ENCODE data around the gene ASCC1.
"Not testable (repeated sequence)": the region's sequence is repeated elsewhere in the genome, so short reads cannot be mapped to it uniquely, and the experiment has no call there.

The ASCC1 gene

GRCh38 chr10:72248468-72249151 is 32.5 kb upstream of the ASCC1 start:
- no peak for DNase-seq

GRCh38 chr10:72245949-72246525 is 30.0 kb upstream of the ASCC1 start:
- no peak for DNase-seq

- no peak for DNase-seq
Measured at GRCh38 chr10:72244573-72245038, 28.5 kb upstream of the ASCC1 start.

- peak; percentile 24 for DNase-seq
Measured at GRCh38 chr10:72243822-72244437, 27.9 kb upstream of the ASCC1 start.

- no peak for DNase-seq
Measured at GRCh38 chr10:72242675-72243074, 26.6 kb upstream of the ASCC1 start.

- DNase-seq = no peak
Measured at GRCh38 chr10:72241691-72242252, 25.7 kb upstream of the ASCC1 start.

- DNase-seq = no peak
Measured at GRCh38 chr10:72240371-72240770, 24.3 kb upstream of the ASCC1 start.

GRCh38 chr10:72239409-72239808 is 23.3 kb upstream of the ASCC1 start:
- DNase-seq = no peak

- no peak for DNase-seq
Measured at GRCh38 chr10:72238392-72239175, 22.5 kb upstream of the ASCC1 start.

GRCh38 chr10:72235544-72236279 is 19.6 kb upstream of the ASCC1 start:
- no peak for DNase-seq

- DNase-seq = peak; percentile 24
Measured at GRCh38 chr10:72234560-72235095, 18.6 kb upstream of the ASCC1 start.

GRCh38 chr10:72233621-72234020 is 17.5 kb upstream of the ASCC1 start:
- no peak for DNase-seq

- DNase-seq = no peak
Measured at GRCh38 chr10:72229261-72230251, 13.5 kb upstream of the ASCC1 start.

- DNase-seq = no peak
Measured at GRCh38 chr10:72228318-72228751, 12.3 kb upstream of the ASCC1 start.

GRCh38 chr10:72227826-72228225 is 11.8 kb upstream of the ASCC1 start:
- no peak for DNase-seq

GRCh38 chr10:72226418-72227027 is 10.4 kb upstream of the ASCC1 start:
- DNase-seq = no peak

- DNase-seq = not testable (repeated sequence)
Measured at GRCh38 chr10:72224191-72224590, 8.1 kb upstream of the ASCC1 start.

GRCh38 chr10:72223743-72224101 is 7.6 kb upstream of the ASCC1 start:
- DNase-seq = no peak

- DNase-seq = no peak
Measured at GRCh38 chr10:72221278-72221677, 5.2 kb upstream of the ASCC1 start.

GRCh38 chr10:72220637-72221036 is 4.6 kb upstream of the ASCC1 start:
- no peak for DNase-seq

Data from DMS53 (cell line).